Glomerular endothelial cell (primary cell): ENCODE data around the gene VEZF1. TPM values are rescaled to one million over a fixed set of nuclear protein-coding genes. Genes with fewer than 3 reads are reported as not detected.

Experiments used
- DNase-seq: peaks from one replicate; pipeline ENCODE4 v3.0.0-alpha.2; 2011; ENCODE audit warnings: low read depth, low spot score; ENCODE audit errors: extremely low read depth
- total RNA-seq: library from RNA; depleted of rRNA; stranded (reverse); fragments of >200 nt; gene quantifications from 2 replicates; pipeline ENCODE4 v1.2.3, GENCODE V29; 2015

The VEZF1 gene
- total RNA-seq, 1 donor from 2014 or later = 56.5 TPM

DNA sequence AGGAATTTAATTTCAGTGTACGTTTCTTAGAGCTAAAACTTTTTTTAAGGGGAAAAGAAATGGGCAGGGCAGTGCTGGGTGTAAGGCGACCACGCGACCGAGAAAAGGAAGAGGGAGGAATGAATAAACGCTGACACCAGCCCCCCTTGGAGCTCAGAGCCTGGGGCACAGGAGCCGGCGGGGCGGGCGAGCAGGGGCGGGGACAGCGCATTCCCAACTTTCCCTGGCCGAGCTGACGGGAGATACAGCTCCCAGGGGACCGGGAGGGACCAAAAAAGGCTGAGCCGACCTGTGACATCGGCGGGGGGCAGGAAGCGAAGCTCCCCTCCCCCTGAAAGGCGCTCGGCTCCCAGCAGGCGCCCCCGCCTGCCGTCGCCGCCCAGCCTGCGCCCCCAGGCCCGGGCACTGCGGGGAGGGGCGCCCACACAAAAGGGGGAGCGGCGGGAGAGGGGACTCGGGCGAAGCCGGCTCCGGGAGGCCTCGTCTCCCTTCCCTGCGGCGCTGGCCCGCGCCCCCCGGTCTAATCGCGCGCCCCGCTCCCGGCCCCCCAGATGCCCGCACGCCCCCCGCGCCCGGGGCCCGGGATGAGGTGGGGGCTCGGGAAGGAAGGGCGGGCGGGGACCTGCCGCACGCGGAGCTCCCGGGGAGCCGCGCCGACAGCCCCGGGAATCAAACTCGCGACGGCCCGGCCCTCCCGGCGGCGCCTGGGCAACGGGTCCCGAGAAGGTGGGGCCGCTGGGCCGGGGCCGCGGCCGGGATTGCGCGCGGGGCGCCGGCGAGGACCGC is 33.5 kb downstream of the VEZF1 start:
- no peak for DNase-seq

DNA sequence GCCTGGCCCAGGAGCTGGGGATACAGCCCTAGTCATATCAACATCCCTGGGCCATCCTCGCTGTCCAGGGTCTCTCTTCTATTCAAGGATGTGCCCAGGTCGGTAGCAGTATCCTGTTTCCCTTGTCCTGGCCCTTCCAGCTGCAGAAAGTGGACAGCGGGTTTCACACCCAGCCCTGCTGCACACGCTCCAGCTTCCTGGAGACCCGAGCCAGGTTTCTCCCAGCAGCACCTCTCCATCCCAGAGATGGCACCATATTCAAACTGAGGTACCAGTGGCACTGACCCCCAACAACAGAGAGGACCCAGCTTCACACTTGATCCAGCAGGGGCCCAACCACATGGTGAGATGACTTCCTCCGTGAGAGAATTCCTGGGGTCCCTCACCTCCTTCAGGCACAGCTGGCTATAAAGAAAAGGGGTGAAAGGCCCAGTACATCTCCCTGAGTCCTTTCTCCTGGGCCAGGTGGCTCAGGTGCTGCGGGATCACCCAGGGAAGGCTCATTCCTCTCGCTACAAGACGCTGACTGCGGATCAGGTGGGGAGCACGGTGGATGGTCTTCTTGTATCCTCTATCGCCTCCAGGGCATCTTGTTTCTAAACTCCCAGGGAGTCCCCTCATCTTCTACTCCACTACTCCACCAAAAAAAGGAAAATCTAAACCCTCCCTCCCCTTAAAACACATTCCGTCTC is 34.2 kb downstream of the VEZF1 start:
- DNase-seq = no peak

DNA sequence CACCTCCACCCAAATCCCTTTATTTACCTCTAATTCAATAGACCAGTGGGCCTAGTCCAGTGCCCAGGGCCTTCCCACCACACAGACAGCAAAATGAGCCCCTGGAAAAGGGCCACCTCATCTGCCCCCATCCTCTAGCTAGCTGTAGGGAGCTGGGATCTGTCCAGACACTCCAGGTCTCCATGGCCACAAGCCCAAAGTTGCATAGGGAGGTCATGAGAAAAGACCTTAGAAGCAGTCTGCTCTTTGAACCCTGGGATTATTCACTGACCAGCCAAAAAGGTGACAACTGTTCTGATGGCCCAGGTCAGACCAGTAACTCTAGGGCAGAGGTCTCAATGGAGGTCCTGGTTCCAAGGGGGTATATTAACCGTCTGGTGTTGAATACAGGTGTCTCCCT is 34.8 kb downstream of the VEZF1 start:
- no peak for DNase-seq

DNA sequence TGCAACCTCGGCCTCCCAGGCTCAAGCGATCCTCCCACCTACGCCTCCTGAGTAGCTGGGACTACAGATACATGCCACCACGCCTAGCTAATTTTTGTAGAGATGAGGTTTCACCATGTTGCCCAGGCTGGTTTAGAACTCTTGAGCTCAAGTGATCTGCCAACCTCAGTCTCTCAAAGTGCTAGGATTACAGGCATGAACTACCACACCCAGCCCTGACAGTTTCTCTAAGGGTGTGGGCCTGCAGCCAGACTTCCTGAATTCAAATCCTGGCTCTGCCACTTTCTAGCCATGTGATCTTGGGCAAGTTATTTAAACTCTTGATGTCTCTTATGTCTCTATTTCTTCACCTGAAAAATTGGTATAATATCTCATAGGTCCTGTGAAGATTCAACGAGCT is 38.4 kb downstream of the VEZF1 start:
- no peak for DNase-seq

DNA sequence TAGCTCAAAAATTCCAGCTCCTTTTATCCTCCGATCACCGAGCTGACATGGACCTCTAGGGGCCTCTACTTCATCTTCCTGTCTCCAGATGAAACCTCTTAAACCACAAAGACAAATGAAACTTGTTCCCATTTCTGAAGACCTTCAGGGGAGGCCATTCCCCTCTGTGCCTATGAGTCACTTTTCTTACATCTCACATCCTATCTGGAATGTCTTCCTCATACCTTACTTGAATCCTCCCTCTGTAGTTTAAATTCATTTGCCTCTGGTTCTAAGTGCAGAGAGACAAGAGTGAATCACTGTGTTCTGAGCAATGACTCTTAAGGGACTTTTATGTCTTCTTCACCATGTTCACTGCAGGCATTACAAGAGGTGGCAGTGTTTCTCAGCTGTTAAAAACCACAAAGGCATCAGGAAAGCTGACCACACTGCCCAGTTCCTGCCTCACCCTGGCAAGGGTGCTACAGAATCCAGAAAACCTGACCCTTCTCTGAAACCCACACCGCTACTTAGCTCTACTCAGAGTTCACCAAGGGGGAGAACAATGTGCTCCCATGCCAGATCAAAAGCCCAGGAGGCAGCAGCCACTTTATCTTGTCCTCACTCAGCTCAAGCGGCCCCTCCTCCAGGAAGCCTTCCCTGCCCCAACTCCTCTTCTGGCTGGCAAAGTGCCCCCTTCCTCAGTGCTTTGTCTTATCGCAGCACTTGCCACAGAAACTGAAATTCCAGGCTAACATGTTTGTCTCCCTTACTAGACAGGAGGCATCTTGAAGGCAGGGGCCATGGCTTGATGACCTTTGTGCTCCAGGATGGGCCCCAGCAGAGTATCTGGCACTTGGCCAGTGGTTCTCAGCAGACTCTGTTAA is 39.3 kb downstream of the VEZF1 start:
- DNase-seq = no peak

DNA sequence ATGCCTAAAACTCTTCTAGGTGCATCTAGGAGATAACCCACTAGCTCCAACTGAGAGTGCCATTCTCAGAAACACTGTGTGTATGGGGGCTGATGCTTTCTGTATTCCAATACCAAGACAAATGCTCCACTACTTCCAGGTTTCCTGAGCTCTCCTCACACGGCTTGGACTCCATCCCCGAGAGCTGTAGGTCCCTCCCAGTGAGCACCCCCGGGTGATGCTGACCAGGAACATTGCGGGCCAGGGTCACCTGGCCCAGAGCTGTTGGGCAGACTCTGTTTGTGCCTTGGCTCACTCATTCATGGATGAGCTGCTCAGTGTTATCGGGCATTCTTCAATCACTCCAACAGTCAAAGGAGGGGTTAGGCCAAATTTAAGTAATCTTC is 39.9 kb downstream of the VEZF1 start:
- no peak for DNase-seq

DNA sequence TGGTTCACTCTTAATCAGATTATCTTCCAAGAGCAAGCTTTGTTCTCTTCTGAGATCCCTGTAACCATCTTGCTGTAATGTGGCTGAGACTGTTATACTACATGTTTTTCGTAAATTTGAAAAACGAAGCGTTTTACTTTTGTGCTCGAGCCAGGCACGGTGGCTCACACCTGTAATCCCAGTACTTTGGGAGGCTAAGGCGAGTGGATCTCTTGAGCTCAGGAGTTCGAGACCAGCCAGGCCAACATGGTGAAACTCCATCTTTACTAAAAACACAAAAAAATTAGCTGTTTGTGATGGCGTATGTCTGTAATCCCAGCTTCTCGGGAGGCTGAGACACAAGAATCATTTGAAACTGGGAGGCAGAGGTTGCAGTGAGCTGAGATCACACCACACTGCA is 40.7 kb downstream of the VEZF1 start:
- no peak for DNase-seq

DNA sequence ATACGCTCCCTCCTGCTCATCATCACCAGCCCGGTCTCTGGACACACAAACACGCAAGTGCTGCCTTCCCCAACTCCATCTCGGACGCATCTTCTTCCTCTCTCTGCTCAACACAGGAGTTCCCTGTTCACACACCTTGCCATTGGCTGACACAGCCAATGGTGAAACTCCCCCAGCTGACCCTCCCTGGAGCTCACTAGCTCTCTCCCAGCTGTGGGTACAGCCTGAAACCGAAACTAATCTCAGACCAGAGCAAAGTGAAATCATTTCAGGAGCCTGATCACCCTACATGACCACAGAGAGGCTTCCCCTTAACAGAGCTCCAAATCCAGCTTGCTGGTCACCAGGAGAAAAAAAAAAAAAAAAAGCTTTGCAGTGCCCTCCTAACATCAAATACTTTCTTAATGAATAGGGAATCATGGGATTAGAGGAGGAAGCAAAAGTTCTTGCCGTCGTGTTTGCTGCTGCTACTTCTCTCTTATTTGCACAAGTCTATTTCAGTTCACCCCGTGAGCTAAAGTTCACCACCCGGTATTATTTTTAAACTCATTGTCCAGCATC is 41.2 kb downstream of the VEZF1 start:
- DNase-seq = no peak

DNA sequence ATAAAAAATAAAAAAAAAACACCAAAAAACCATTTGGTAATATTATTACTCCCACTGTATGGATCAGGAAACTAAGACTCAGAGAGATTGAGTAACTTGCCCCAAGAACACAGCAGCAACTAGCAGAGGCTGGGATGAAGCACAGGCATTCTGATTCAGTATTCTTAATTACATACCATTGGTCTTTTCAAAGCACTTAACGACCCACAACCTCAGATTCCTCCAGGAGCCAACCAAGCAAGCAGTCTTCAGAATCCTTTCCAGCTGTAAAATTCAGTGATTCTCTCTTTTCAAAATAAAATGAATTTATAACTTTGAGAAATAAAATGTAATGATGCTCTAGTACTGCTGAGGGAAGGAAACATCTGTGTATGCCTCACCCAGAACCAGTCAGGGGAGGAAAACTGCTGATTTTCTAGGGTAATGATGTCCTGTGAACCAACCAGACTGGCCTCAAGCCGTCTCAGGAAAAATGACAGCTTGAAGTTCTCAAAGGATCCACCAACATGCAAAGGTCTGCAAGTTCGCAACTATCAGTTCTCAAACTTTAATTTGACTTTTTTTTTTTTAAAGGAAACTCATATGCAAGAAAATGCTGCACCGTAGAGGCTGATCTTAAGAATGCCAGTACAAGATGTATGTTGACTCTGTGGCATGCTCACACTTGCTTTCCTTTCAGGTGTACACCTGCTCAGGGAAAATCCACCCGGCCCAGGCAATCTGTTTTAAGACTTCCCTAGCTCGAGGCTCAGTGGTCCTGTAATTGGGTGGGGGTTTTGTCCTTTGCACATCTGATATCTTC is 41.9 kb downstream of the VEZF1 start:
- DNase-seq = no peak

DNA sequence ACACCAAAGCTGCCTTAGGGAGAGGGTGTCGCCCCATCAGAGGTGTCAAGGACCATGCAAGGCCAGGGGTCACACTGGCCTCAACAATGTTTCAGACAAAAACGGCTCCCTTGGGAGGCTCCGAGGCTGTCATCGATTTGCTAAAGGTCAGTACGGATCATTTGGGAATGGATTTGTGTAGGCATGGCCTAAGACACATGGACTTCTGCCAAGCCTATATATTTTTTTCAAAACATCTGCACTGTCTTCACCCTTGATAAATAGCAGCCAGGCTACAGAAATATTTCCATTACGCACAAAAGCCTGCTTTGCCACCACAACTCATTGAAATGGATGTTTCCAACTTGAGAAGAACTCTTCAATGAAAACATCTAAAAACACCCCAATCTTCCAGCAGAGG is 43.1 kb downstream of the VEZF1 start:
- DNase-seq = no peak

DNA sequence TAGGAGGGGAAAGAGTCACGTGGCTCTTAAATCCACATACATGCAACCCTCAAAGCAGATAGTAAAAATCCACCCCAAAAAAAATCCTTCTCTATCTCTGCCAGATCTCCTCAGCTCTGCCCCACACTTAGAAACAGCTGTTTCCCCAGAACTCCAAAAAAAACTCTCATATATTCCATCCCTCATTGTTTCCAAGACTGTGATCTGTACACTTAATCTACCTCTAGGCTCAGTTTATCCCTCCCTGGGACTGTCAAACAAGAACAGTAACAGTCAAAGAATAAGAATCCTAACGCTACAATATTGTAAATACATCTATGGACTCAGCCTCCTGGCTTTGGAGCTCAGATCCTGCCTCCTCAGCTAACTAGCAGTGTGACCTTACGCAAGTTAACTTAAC is 44.4 kb downstream of the VEZF1 start:
- DNase-seq = no peak

DNA sequence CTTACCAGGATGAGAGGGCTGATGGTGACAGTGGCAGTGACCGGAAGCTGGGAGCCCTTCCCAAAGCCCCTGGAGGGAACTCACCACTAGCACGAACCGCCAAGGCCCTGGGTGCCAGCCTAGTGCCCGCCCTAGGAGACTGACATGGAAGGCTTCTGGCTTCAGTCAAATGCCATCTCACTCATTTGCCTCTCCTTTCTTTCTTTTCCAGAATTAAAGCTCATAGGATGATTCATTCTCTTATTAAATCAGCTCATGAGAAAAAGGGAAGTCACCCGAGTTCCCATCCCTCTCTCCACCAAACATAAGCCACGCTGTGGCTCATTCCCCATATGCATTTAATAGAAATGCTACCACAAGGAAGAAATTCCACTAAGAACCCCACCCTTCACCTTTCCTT is 44.9 kb downstream of the VEZF1 start:
- no peak for DNase-seq

DNA sequence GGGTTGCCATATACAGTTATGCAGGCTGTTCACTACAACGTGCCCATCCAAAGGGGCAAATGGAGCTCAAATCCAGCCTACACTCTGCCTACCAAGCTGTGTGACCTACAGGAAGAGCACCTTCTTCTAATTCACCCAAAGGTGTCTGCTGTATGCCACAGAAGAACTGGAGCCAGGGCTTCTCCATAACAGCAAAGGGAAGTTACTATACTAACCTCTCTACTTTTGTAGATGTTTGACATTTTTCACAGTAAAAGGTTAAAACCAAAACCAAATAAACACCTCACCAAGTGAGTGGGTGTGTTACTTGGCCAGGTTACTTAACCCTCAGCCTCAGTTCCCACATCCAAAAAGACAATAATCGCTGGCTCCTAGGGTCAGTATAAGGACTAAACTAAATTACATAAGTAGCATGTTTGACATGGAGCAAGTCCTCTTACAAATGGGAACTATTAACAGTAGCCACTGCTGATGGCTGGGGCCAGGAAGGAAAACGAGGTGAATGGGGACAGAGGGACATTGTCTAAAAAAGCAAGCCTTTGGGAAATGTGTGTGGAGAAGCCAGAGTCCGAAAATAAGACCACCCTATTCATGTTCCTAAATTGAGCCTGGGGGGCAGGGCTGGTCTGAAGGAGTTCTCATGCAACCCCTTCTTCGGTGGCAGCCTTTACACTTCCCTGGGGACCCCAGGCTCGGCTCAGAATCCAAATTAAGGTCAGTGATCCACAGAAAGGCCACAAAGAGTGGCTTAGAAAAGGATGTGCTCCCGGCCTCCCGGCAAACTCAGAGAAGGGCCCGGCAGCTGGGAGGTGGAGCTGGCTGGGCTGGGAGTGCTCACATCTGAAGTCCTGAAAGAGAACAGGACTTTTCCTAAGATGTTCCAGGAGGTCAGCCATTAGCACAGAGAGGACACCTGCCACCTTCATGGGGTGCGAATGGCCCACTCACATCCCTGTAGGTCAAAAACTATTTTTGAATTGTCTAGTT is 46.4 kb downstream of the VEZF1 start:
- no peak for DNase-seq

DNA sequence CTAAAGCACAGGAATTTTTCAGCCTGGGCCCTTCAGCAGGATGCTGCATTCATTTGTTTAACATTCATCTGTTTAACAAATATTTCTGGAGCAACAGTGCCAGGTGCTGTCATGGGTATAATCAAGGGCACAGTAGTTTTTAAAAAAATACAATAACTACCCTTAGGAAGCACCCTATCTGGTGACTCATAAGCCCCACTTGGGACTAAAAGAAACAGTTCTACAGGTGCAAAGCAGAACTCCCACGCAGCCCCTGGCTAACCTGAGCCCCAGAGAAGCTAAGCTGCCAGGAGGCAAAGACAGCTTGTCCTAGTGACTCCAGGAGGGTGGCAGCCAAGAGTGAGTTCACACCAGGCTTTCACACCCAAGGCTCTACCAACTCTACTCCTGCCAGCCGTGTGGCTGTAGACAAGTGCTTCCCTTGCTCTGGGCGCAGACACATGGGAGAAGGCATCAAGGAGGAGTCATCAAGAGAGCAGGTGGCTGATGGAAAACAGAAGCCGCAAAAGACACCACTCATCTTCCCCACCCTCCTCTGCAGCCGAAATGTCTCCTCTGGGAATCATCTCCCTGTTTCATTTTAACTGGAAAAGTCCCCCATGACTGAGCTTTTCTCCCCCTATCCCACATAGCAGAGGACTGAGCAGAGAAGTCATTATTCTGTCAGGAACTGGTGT is 47.3 kb downstream of the VEZF1 start:
- no peak for DNase-seq

DNA sequence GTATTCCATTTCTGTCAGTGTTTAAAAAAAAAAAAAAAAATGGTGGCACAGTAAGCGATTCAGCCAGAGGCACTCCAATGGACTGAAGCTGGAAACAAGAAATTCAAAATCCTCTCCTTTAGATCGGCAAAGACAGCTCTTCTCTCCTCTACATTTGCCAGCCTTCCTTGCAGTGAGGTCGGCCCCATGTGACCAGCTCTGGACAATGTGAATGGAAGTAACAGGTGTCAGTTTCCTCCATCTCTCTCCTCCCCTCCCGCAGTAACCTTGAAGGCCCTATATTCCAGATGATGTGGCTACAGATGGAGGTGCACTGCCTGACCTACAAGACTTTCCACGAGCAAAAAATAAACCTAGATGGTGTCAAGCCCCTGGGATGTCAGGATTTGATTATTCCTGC is 47.8 kb downstream of the VEZF1 start:
- no peak for DNase-seq

DNA sequence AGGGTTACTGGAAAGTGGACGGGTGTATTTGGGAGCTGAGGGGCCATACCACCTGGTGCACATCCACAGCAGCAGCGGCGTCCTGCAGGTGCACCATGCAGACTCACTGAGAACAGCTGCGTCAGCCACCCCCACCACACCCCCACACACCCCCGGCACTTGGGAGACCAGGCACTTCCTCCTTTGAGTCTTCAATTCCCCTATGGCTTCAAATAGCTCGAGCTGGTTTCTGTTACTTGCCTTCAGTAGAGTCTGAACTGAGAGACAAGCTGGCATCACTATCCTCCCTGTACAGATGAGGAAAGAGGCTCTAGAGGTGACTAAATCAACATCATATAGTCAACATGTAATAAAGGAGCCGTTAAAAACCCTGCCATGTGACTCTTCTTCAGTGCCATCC is 48.3 kb downstream of the VEZF1 start:
- DNase-seq = no peak

DNA sequence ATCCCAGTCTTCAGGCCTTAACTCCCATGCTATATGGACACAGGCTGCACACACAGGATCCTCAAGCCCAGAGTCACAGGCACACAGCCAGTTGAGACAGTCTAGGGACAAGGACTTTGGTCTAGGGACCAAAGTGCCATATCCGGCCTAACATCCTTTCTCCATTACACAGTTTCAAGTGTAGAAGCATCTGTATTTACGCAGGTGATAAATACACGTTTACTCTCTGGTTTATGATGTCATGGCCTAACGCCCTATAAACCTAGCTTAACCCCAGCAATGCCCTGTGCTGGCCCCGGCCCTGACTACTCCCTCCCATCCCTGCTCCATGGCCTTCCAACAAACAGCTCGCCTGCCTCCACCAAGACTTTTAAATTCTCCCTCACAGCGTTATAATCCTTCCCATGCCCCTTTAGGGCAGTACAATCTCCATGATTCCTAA is 50.0 kb downstream of the VEZF1 start:
- no peak for DNase-seq

DNA sequence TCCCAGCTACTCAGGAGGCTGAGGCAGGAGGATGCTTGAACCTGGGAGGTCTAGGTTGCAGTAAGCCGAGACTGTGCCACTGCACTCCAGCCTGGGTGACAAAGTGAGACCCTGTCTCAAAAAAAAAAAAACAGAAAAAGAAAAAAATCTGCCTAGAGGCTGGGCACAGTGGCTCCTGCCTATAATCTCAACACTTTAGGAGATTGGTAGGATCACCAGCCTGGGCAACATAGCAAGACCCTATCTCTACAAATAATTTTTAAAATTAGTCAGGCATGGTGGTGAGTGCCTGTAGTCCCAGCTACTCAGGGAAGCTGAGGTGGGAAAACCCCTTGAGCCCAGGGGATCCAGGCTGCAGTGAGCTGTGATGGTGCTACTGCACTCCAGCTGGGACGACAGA is 50.6 kb downstream of the VEZF1 start:
- no peak for DNase-seq
